Esophagus squamous epithelium (tissue), 4 donors: ENCODE data around the gene CCDC51.

Experiments used
- CTCF ChIP-seq, 6 experiments: fragments of 450-650 bp in 4 of 6; fragments of 200-600 bp in 2 of 6; sonication (generic) in 2 of 6; IDR thresholded peaks; one replicate each; pipeline ENCODE4 v1.5.1; 2016 to 2019; ENCODE audit warnings: antibody characterized with exemption in 6 of 6, mild to moderate bottlenecking in 4 of 6, moderate library complexity in 4 of 6
- POLR2A ChIP-seq, 4 donors: fragments of 450-650 bp; IDR thresholded peaks; one replicate each; pipeline ENCODE4 v1.6.1; 2017; ENCODE audit warnings: antibody characterized with exemption in 4 of 4, mild to moderate bottlenecking in 4 of 4, moderate library complexity in 3 of 4

GRCh38 chr3:48474619-48475018, 34.7 kb upstream of the CCDC51 start:
- TF ChIP-seq POLR2A (IDR thresholded peaks at IDR 0.05) (no peak), CTCF (IDR thresholded peaks at IDR 0.05) (no peak)
